Measurements from ENCODE around the gene ING3. TPM values are rescaled to one million over a fixed set of nuclear protein-coding genes. Genes with fewer than 3 reads are reported as not detected.

ING3 gene
- total RNA-seq, 6 experiments from 2014 or later = 9.8 to 15.0 (median 12.7) TPM

- peak overlapping the region; percentile 98 for H3K27ac Mint-ChIP-seq
- peaks cover 5% of the 10 kb centered on the region; the same call in 1 of the 2 replicates for H3K27me3 Mint-ChIP-seq (ENCODE audit: insufficient read depth)
- peaks cover 26% of the 10 kb centered on the region for H3K4me1 Mint-ChIP-seq (ENCODE audit: low read depth)
- H3K36me3 Mint-ChIP-seq (ENCODE audit: low read depth) = no peaks in the 10 kb centered on the region
- H3K4me3 Mint-ChIP-seq = peak overlapping the region; percentile 95
- TF ChIP-seq, protein P1, sequence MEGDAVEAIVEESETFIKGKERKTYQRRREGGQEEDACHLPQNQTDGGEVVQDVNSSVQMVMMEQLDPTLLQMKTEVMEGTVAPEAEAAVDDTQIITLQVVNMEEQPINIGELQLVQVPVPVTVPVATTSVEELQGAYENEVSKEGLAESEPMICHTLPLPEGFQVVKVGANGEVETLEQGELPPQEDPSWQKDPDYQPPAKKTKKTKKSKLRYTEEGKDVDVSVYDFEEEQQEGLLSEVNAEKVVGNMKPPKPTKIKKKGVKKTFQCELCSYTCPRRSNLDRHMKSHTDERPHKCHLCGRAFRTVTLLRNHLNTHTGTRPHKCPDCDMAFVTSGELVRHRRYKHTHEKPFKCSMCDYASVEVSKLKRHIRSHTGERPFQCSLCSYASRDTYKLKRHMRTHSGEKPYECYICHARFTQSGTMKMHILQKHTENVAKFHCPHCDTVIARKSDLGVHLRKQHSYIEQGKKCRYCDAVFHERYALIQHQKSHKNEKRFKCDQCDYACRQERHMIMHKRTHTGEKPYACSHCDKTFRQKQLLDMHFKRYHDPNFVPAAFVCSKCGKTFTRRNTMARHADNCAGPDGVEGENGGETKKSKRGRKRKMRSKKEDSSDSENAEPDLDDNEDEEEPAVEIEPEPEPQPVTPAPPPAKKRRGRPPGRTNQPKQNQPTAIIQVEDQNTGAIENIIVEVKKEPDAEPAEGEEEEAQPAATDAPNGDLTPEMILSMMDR (IDR thresholded peaks at IDR 0.05) = no peak
- no peaks in the 10 kb centered on the region for H3K9me3 Mint-ChIP-seq
- no peak for DNase-seq
These were observed 509 bp upstream of the ING3 start for GRCh38 chr7:120949998-120950538.

- Mint-ChIP-seq H3K27ac (peak overlapping the region; percentile 98), H3K4me1 (ENCODE audit: low read depth) (peaks cover 24% of the 10 kb centered on the region), H3K36me3 (ENCODE audit: low read depth) (peaks cover 10% of the 10 kb centered on the region), H3K9me3 (no peaks in the 10 kb centered on the region), H3K4me3 (peak overlapping the region; percentile 95), H3K27me3 (ENCODE audit: insufficient read depth) (no peaks in the 10 kb centered on the region; the same call in 1 of the 2 replicates)
- no peak for DNase-seq
- TF ChIP-seq, protein P1 (IDR thresholded peaks at IDR 0.05) = no peak
These were observed 727 bp downstream of the ING3 start for GRCh38 chr7:120951309-120951699.

GRCh38 chr7:120951826-120952225 lies 1.2 kb downstream of the ING3 start:
- Mint-ChIP-seq H3K9me3 (no peaks in the 10 kb centered on the region), H3K27ac (peak overlapping the region; percentile 61), H3K36me3 (ENCODE audit: low read depth) (peaks cover 10% of the 10 kb centered on the region), H3K27me3 (ENCODE audit: insufficient read depth) (no peaks in the 10 kb centered on the region; the same call in 1 of the 2 replicates), H3K4me1 (ENCODE audit: low read depth) (peaks cover 24% of the 10 kb centered on the region), H3K4me3 (peak overlapping the region; percentile 95)
- no peak for DNase-seq
- TF ChIP-seq, protein P1 (IDR thresholded peaks at IDR 0.05) = no peak

- no peak overlapping the region for H3K27ac Mint-ChIP-seq
These were observed 5.1 kb downstream of the ING3 start for GRCh38 chr7:120955577-120956149.

GRCh38 chr7:120959929-120960484 lies 9.4 kb downstream of the ING3 start:
- TF ChIP-seq, protein P1 (IDR thresholded peaks at IDR 0.05) = no peak
- Mint-ChIP-seq H3K27me3 (ENCODE audit: insufficient read depth) (no peaks in the 10 kb centered on the region), H3K36me3 (ENCODE audit: low read depth) (peaks cover 21% of the 10 kb centered on the region), H3K27ac (no peak overlapping the region), H3K4me3 (no peak overlapping the region), H3K9me3 (no peaks in the 10 kb centered on the region), H3K4me1 (ENCODE audit: low read depth) (peaks cover 15% of the 10 kb centered on the region; the same call in 1 of the 2 replicates)
- DNase-seq = no peak

More at GRCh38 chr7:120955577-120956149, 5.1 kb downstream of the ING3 start:
- TF ChIP-seq, protein P1 (IDR thresholded peaks at IDR 0.05) = no peak
- no peak overlapping the region for H3K4me3 Mint-ChIP-seq
- peaks cover 15% of the 10 kb centered on the region for H3K36me3 Mint-ChIP-seq (ENCODE audit: low read depth)
- no peaks in the 10 kb centered on the region for H3K9me3 Mint-ChIP-seq
- no peaks in the 10 kb centered on the region; the same call in 1 of the 2 replicates for H3K27me3 Mint-ChIP-seq (ENCODE audit: insufficient read depth)
- H3K4me1 Mint-ChIP-seq (ENCODE audit: low read depth) = peaks cover 10% of the 10 kb centered on the region
- no peak for DNase-seq

All from HFFc6 (cell line).